Posterior cingulate gyrus (tissue), 11 donors: ENCODE measurements around the gene SNAI1.
"Not testable (repeated sequence)": the region's sequence is repeated elsewhere in the genome, so short reads cannot be mapped to it uniquely, and the experiment has no call there.

Experiments
- DNase-seq, 10 donors: peaks; one replicate each; pipeline versions ENCODE4 v3.0.0 to v3.0.0-alpha.2; 2020 to 2021; ENCODE audit warnings: mixed read lengths in 3 of 10
- intact Hi-C: fragments of 100-400 bp; cut with DNase I; formaldehyde crosslinking; loops from one replicate; pipeline ENCODE4 v1.15.1; 2023

Gene SNAI1

GRCh38 chr20:49983848-49984408 lies 1.1 kb downstream of the SNAI1 start:
- intact Hi-C loops, result loop anchor here (10.0 kb wide), 1 partner anchor 191 kb away; no protein-coding TSS in a partner anchor

GRCh38 chr20:49984426-49985153 lies 1.8 kb downstream of the SNAI1 start:
- DNase-seq, result peak in 1 of 10 donors; percentile 61
- intact Hi-C loops, result loop anchor here (10.0 kb wide), 1 partner anchor 190 kb away; no protein-coding TSS in a partner anchor

More at GRCh38 chr20:49983848-49984408, 1.1 kb downstream of the SNAI1 start:
- DNase-seq, result peak in 3 of 10 donors; percentile 20 to 82 (median 59)

- peak in 1 of 10 donors; percentile 42 for DNase-seq
- intact Hi-C loops, result loop anchor here (10.0 kb wide), 1 partner anchor 190 kb away; no protein-coding TSS in a partner anchor
Observed at GRCh38 chr20:49985157-49985556, 2.4 kb downstream of the SNAI1 start.

- peak in 1 of 10 donors; percentile 73 for DNase-seq
- intact Hi-C loops, result loop anchor here (10.0 kb wide), 1 partner anchor 189 kb away; no protein-coding TSS in a partner anchor
Observed at GRCh38 chr20:49985617-49986016, 2.8 kb downstream of the SNAI1 start.

GRCh38 chr20:49986049-49986448 lies 3.3 kb downstream of the SNAI1 start:
- peak in 1 of 10 donors; percentile 1 for DNase-seq
- intact Hi-C loops, result loop anchor here (10.0 kb wide), 1 partner anchor 189 kb away; no protein-coding TSS in a partner anchor

- DNase-seq, result peak in 1 of 10 donors; percentile 19
- intact Hi-C loops, result loop anchor here (10.0 kb wide), 1 partner anchor 188 kb away; no protein-coding TSS in a partner anchor
Observed at GRCh38 chr20:49987015-49987867, 4.5 kb downstream of the SNAI1 start.

GRCh38 chr20:49987868-49988690 lies 5.3 kb downstream of the SNAI1 start:
- peak in 1 of 10 donors; percentile 63 for DNase-seq
- intact Hi-C loops, result loop anchor here (10.0 kb wide), 1 partner anchor 187 kb away; no protein-coding TSS in a partner anchor

- no peak for DNase-seq
- intact Hi-C loops, result loop anchor here (10.0 kb wide), 1 partner anchor 185 kb away; no protein-coding TSS in a partner anchor
Observed at GRCh38 chr20:49989234-49990065, 6.7 kb downstream of the SNAI1 start.

- DNase-seq, result peak in 2 of 10 donors; percentile 36 to 38
- intact Hi-C loops, result no loop called here
Observed at GRCh38 chr20:49990271-49990720, 7.5 kb downstream of the SNAI1 start.

- intact Hi-C loops, result no loop called here
- DNase-seq, result no peak
Observed at GRCh38 chr20:49993301-49993751, 10.5 kb downstream of the SNAI1 start.

- no peak for DNase-seq
Observed at GRCh38 chr20:49995586-49995985, 12.8 kb downstream of the SNAI1 start.

GRCh38 chr20:49998478-49999188 lies 15.9 kb downstream of the SNAI1 start:
- intact Hi-C loops, DNase-seq: not testable (repeated sequence)

More at GRCh38 chr20:49995586-49995985, 12.8 kb downstream of the SNAI1 start:
- intact Hi-C loops, result no loop called here

- DNase-seq, result no peak
- intact Hi-C loops, result no loop called here
Observed at GRCh38 chr20:49999329-49999728, 16.5 kb downstream of the SNAI1 start.

- DNase-seq, intact Hi-C loops: not testable (repeated sequence)
Observed at GRCh38 chr20:50000548-50001222, 17.9 kb downstream of the SNAI1 start.

GRCh38 chr20:50001784-50002311 lies 19.1 kb downstream of the SNAI1 start:
- DNase-seq, result no peak
- intact Hi-C loops, result no loop called here

- intact Hi-C loops, result no loop called here
- no peak for DNase-seq
Observed at GRCh38 chr20:50003253-50003656, 20.5 kb downstream of the SNAI1 start.

GRCh38 chr20:50004229-50004628 lies 21.4 kb downstream of the SNAI1 start:
- DNase-seq, result no peak
- intact Hi-C loops, result no loop called here
